Vagina (tissue), 2 donors: ENCODE measurements around the gene DENND5A.

Experiments used
- POLR2A ChIP-seq, 2 donors: fragments of 450-650 bp; IDR thresholded peaks; one replicate each; pipeline ENCODE4 v1.6.1; 2017; ENCODE audit warnings: antibody characterized with exemption in 2 of 2, mild to moderate bottlenecking in 2 of 2, moderate library complexity in 2 of 2
- POLR2AphosphoS5 ChIP-seq, 2 donors: sonication (generic); formaldehyde crosslinking; IDR thresholded peaks; one replicate each; pipeline ENCODE4 v1.9.0; 2017; ENCODE audit warnings: antibody characterized with exemption in 2 of 2, mild to moderate bottlenecking in 2 of 2, low read depth in 1 of 2; ENCODE audit not compliant: insufficient read depth in 1 of 2
- TF ChIP-seq, protein P1 (sequence below), 3 experiments: fragments of 450-650 bp in 2 of 3; fragments of 200-600 bp in 1 of 3; sonication (generic) in 1 of 3; IDR thresholded peaks; one replicate each; pipeline ENCODE4 v1.5.1; 2017 to 2019; ENCODE audit warnings: antibody characterized with exemption in 3 of 3, mild to moderate bottlenecking in 2 of 3, moderate library complexity in 2 of 3

DNA sequence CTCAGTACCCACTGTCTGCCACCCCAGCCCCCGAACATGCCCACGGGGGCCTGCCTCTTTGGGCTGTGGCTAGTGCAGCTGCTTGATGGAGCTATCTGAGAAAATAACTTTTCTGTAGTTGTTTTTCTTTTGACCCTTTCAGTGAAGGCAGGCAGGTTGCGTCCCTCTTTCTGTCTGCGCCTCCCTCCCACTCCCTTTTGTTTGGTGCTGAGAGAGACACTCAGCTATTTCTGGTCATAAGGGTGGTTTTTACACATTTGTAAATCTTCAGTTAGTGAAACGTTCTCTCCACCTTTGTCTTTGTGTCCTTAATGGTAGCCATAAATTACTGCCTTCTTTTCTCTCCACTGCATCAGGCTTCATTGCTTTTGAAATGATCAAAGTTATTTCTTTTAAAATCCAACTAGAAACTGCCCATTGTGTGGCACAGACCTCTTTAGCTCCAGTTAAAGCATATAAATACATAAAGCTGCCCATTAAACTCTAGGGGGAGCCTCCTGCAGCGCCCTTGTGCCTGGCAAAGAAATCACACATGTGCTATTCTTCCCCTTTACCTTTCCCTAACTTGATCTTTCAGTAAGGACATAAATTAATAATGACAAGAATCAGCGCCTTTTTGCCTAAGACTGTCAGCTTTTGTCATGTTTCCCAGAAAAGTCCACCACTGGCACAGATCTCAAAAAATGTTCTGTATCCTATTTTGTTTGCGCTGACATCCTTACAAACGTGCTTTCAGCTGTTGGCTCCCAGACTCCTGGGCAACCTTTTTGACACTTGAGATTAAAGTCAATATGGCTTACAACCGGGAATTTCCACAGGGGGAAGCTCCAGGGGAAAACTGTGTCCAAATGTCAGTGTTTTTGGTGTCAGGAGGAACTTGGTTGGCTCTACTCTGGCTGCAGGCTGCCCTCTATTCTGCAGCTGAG, 172.0 kb downstream of the DENND5A start:
- TF ChIP-seq, protein P1, sequence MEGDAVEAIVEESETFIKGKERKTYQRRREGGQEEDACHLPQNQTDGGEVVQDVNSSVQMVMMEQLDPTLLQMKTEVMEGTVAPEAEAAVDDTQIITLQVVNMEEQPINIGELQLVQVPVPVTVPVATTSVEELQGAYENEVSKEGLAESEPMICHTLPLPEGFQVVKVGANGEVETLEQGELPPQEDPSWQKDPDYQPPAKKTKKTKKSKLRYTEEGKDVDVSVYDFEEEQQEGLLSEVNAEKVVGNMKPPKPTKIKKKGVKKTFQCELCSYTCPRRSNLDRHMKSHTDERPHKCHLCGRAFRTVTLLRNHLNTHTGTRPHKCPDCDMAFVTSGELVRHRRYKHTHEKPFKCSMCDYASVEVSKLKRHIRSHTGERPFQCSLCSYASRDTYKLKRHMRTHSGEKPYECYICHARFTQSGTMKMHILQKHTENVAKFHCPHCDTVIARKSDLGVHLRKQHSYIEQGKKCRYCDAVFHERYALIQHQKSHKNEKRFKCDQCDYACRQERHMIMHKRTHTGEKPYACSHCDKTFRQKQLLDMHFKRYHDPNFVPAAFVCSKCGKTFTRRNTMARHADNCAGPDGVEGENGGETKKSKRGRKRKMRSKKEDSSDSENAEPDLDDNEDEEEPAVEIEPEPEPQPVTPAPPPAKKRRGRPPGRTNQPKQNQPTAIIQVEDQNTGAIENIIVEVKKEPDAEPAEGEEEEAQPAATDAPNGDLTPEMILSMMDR (IDR thresholded peaks at IDR 0.05): no peak
- TF ChIP-seq POLR2AphosphoS5 (IDR thresholded peaks at IDR 0.05; ENCODE audit: insufficient read depth in 1 of 2, low read depth in 1 of 2): no peak
- no peak for TF ChIP-seq POLR2A (IDR thresholded peaks at IDR 0.05)
